Measurements from ENCODE around the gene AOPEP.

AOPEP gene

GRCh38 chr9:94864196-94864595, 137.7 kb downstream of the AOPEP start:
- TF ChIP-seq CTCF (IDR thresholded peaks at IDR 0.05; ENCODE audit: borderline replicate concordance, control extremely low read depth, extremely low read depth, insufficient read depth, missing control alignments), result no peak
- DNase-seq (ENCODE audit: low spot score), result no peak
- in situ Hi-C loops (cut with MboI; ENCODE audit: low sequenced_read_pairs, unreplicated experiment), result no loop called here

- DNase-seq (ENCODE audit: low spot score), result no peak
- in situ Hi-C loops (cut with MboI; ENCODE audit: low sequenced_read_pairs, unreplicated experiment), result no loop called here
- no peak for TF ChIP-seq CTCF (IDR thresholded peaks at IDR 0.05; ENCODE audit: borderline replicate concordance, control extremely low read depth, extremely low read depth, insufficient read depth, missing control alignments)
These were observed 138.5 kb downstream of the AOPEP start for GRCh38 chr9:94864862-94865509.

- DNase-seq (ENCODE audit: low spot score), result no peak
- in situ Hi-C loops (cut with MboI; ENCODE audit: low sequenced_read_pairs, unreplicated experiment), result no loop called here
- no peak for TF ChIP-seq CTCF (IDR thresholded peaks at IDR 0.05; ENCODE audit: borderline replicate concordance, control extremely low read depth, extremely low read depth, insufficient read depth, missing control alignments)
These were observed 139.3 kb downstream of the AOPEP start for GRCh38 chr9:94865582-94866452.

- no peak for DNase-seq (ENCODE audit: low spot score)
- TF ChIP-seq CTCF (IDR thresholded peaks at IDR 0.05; ENCODE audit: borderline replicate concordance, control extremely low read depth, extremely low read depth, insufficient read depth, missing control alignments), result no peak
- in situ Hi-C loops (cut with MboI; ENCODE audit: low sequenced_read_pairs, unreplicated experiment), result no loop called here
These were observed 140.3 kb downstream of the AOPEP start for GRCh38 chr9:94866770-94867169.

GRCh38 chr9:94867281-94867841, 140.9 kb downstream of the AOPEP start:
- TF ChIP-seq CTCF (IDR thresholded peaks at IDR 0.05; ENCODE audit: borderline replicate concordance, control extremely low read depth, extremely low read depth, insufficient read depth, missing control alignments), result no peak
- in situ Hi-C loops (cut with MboI; ENCODE audit: low sequenced_read_pairs, unreplicated experiment), result no loop called here
- no peak for DNase-seq (ENCODE audit: low spot score)

GRCh38 chr9:94867842-94868312, 141.4 kb downstream of the AOPEP start:
- in situ Hi-C loops (cut with MboI; ENCODE audit: low sequenced_read_pairs, unreplicated experiment), result no loop called here
- no peak for TF ChIP-seq CTCF (IDR thresholded peaks at IDR 0.05; ENCODE audit: borderline replicate concordance, control extremely low read depth, extremely low read depth, insufficient read depth, missing control alignments)
- no peak for DNase-seq (ENCODE audit: low spot score)
